ENCODE data around the gene PDCD1.

- TF ChIP-seq EZH2phosphoT487 (IDR thresholded peaks at IDR 0.05; ENCODE audit: borderline replicate concordance) (no peak), CTCF (conservative IDR thresholded peaks at IDR 0.05; ENCODE audit: low read length) (no peak)
Measured at GRCh38 chr2:241862093-241862492, 3.4 kb upstream of the PDCD1 start.

All from Loucy (cell line).